GM12892 (cell line): ENCODE measurements around the gene KIRREL2.

Experiments
- POLR2A ChIP-seq: IDR thresholded peaks from 2 replicates; pipeline ENCODE4 v1.6.1; 2011; ENCODE audit warnings: low read depth, low read length, control low read depth
- POLR2AphosphoS5 ChIP-seq: IDR thresholded peaks from 2 replicates; pipeline ENCODE4 v1.6.1; 2011; ENCODE audit warnings: low read depth, low read length, control low read depth
- TAF1 ChIP-seq: IDR thresholded peaks from 2 replicates; pipeline ENCODE4 v1.6.1; 2011; ENCODE audit warnings: low read depth, mild to moderate bottlenecking, control low read depth, low read length, borderline replicate concordance

- TF ChIP-seq TAF1 (no peak), POLR2AphosphoS5 (no peak), POLR2A (no peak)
Measured at GRCh38 chr19:35898499-35898809, 41.7 kb downstream of the KIRREL2 start.
